ENCODE measurements around the gene NFATC2. TPM values are rescaled to one million over a fixed set of nuclear protein-coding genes. Genes with fewer than 3 reads are reported as not detected.
A peak's percentile ranks its signal among the peaks of the same experiment; 100 is the strongest.

The NFATC2 gene
- polyA plus RNA-seq, 1 of the 3 experiments (the other 2 are of a cell fraction): 0.36 TPM

GRCh38 chr20:51365670-51366069 lies 176.8 kb downstream of the NFATC2 start (continued):
- TF ChIP-seq USF2 (IDR thresholded peaks at IDR 0.05; ENCODE audit: borderline replicate concordance, low read depth, low read length) (no peak), USF1 (IDR thresholded peaks at IDR 0.05; ENCODE audit: borderline replicate concordance, low read depth) (0 out of 2 replicates have a peak, but pooled peaks have one; percentile 5), POLR2AphosphoS5 (IDR thresholded peaks at IDR 0.05; ENCODE audit: low read depth, low read length) (no peak), PBX3 (IDR thresholded peaks at IDR 0.05) (no peak), CTCF (IDR thresholded peaks at IDR 0.05) (no peak), NRF1 (IDR thresholded peaks at IDR 0.05; ENCODE audit: low read depth, low read length) (no peak), TCF12 (IDR thresholded peaks at IDR 0.05) (no peak), RXRA (IDR thresholded peaks at IDR 0.05; ENCODE audit: borderline replicate concordance, low read depth) (no peak)

GRCh38 chr20:51363813-51364212 lies 178.7 kb downstream of the NFATC2 start:
- no peak overlapping the region for H3K4me3 ChIP-seq (ENCODE audit: low read depth in 2 of 2, low read length in 1 of 2)
- ChIA-PET POLR2A (no interaction called here), CTCF (interaction anchor here (1.6 kb wide), 1 partner anchor 376 kb away, joined by 3 read pairs; no protein-coding TSS in a partner anchor)
- DNase-seq: no peak
- H3K4me2 ChIP-seq: no peak overlapping the region
- peak overlapping the region in 1 of 2 experiments; percentile 100; a peak in 2 of 4 replicates for H3K27ac ChIP-seq (ENCODE audit: low read depth in 2 of 2, low read length in 1 of 2)
- no peaks in the 10 kb centered on the region for H4K20me1 ChIP-seq (ENCODE audit: insufficient read depth)
- H3K9me2 ChIP-seq: no peaks in the 10 kb centered on the region
- H3K9ac ChIP-seq: no peak overlapping the region
- 0 out of 2 replicates have a peak, but pooled peaks cover 6% of the 10 kb centered on the region for H3K9me3 ChIP-seq
- no peaks in the 10 kb centered on the region for H3K79me2 ChIP-seq (ENCODE audit: insufficient read depth)
- H3F3A ChIP-seq (replicated peaks; ENCODE audit: insufficient read depth): peaks cover 31% of the 10 kb centered on the region
- H3K36me3 ChIP-seq (replicated peaks in 1 of 2; ENCODE audit: control insufficient read depth in 1 of 2, insufficient read depth in 2 of 2, low read length in 1 of 2): peaks cover 0 to 3% of the 10 kb centered on the region in 2 experiments
- peaks cover 4 to 25% of the 10 kb centered on the region in 2 experiments; a peak in 3 of 4 replicates for H3K4me1 ChIP-seq (ENCODE audit: control insufficient read depth in 1 of 2, insufficient read depth in 2 of 2, low read depth in 1 of 2, low read length in 1 of 2)
- H3K27me3 ChIP-seq (ENCODE audit: insufficient read depth): no peaks in the 10 kb centered on the region
- no peak overlapping the region for H2AFZ ChIP-seq (ENCODE audit: low read depth)
- TF ChIP-seq GATA2 (CRISPR knock-in tag; IDR thresholded peaks at IDR 0.05): no peak
- no peak for TF ChIP-seq ZBTB33 (IDR thresholded peaks at IDR 0.05; ENCODE audit: borderline replicate concordance, low read depth)
- no peak for TF ChIP-seq FOXJ3 (CRISPR knock-in tag; IDR thresholded peaks at IDR 0.05)
- TF ChIP-seq ELF1 (IDR thresholded peaks at IDR 0.05): no peak
- no peak for TF ChIP-seq RXRA (IDR thresholded peaks at IDR 0.05; ENCODE audit: borderline replicate concordance, low read depth)
- TF ChIP-seq GABPA (IDR thresholded peaks at IDR 0.05; ENCODE audit: low read depth): no peak
- no peak for TF ChIP-seq TAF1 (IDR thresholded peaks at IDR 0.05; ENCODE audit: borderline replicate concordance, low read depth, low read length)
- TF ChIP-seq MAX (IDR thresholded peaks at IDR 0.05; ENCODE audit: low read depth): no peak
- TF ChIP-seq POLR2AphosphoS5 (IDR thresholded peaks at IDR 0.05; ENCODE audit: low read depth, low read length): no peak
- TF ChIP-seq MXI1 (IDR thresholded peaks at IDR 0.05; ENCODE audit: low read depth, low read length): no peak
- TF ChIP-seq IRF3 (IDR thresholded peaks at IDR 0.05; ENCODE audit: low read depth, low read length): no peak
- TF ChIP-seq SMC3 (IDR thresholded peaks at IDR 0.05; ENCODE audit: low read depth, low read length): no peak
- TF ChIP-seq REST (IDR thresholded peaks at IDR 0.05; ENCODE audit: low read depth, low read length): no peak
- TF ChIP-seq NFIC (IDR thresholded peaks at IDR 0.05; ENCODE audit: borderline replicate concordance): no peak
